ENCODE measurements around the gene HERC6. TPM values are rescaled to one million over a fixed set of nuclear protein-coding genes. Genes with fewer than 3 reads are reported as not detected.

The HERC6 gene
- total RNA-seq, 1 donor from 2014 or later = 15.8 TPM

- Histone ChIP-seq H3K27ac (peak overlapping the region; percentile 83), H3K36me3 (peaks cover 5% of the 10 kb centered on the region), H3K9me3 (no peaks in the 10 kb centered on the region), H3K4me1 (no peaks in the 10 kb centered on the region), H3K27me3 (ENCODE audit: low read depth) (no peaks in the 10 kb centered on the region), H3K4me3 (peak overlapping the region; percentile 79)
- intact Hi-C loops (cut with DNase I) = no loop called here
- ATAC-seq (peak; percentile 79 to 81), DNase-seq (peak; percentile 62)
- no peak for TF ChIP-seq CTCF (IDR thresholded peaks at IDR 0.05)
These were observed 78.9 kb downstream of the HERC6 start for GRCh38 chr4:88457307-88458103.

GRCh38 chr4:88458104-88458740, 79.6 kb downstream of the HERC6 start:
- no peak for TF ChIP-seq CTCF (IDR thresholded peaks at IDR 0.05)
- intact Hi-C loops (cut with DNase I) = no loop called here
- DNase-seq = no peak

GRCh38 chr4:88465653-88466192, 87.1 kb downstream of the HERC6 start:
- Histone ChIP-seq H3K36me3 (peaks cover 58% of the 10 kb centered on the region), H3K4me1 (no peaks in the 10 kb centered on the region), H3K4me3 (no peak overlapping the region), H3K27me3 (ENCODE audit: low read depth) (no peaks in the 10 kb centered on the region), H3K27ac (no peak overlapping the region), H3K9me3 (no peaks in the 10 kb centered on the region)
- no peak for TF ChIP-seq CTCF (IDR thresholded peaks at IDR 0.05)
- intact Hi-C loops (cut with DNase I) = no loop called here
- DNase-seq = no peak
- no peak for ATAC-seq

More at GRCh38 chr4:88458104-88458740, 79.6 kb downstream of the HERC6 start:
- H3K9me3 ChIP-seq = no peaks in the 10 kb centered on the region
- no peaks in the 10 kb centered on the region for H3K4me1 ChIP-seq
- peaks cover 12% of the 10 kb centered on the region for H3K36me3 ChIP-seq
- peak overlapping the region; percentile 79 for H3K4me3 ChIP-seq
- H3K27me3 ChIP-seq (ENCODE audit: low read depth) = no peaks in the 10 kb centered on the region
- H3K27ac ChIP-seq = no peak overlapping the region
- no peak for ATAC-seq

- Histone ChIP-seq H3K27ac (no peak overlapping the region), H3K27me3 (ENCODE audit: low read depth) (no peaks in the 10 kb centered on the region), H3K4me1 (no peaks in the 10 kb centered on the region), H3K4me3 (no peak overlapping the region), H3K9me3 (no peaks in the 10 kb centered on the region), H3K36me3 (peaks cover 67% of the 10 kb centered on the region)
- DNase-seq (no peak), ATAC-seq (no peak)
- intact Hi-C loops (cut with DNase I) = no loop called here
- TF ChIP-seq CTCF (IDR thresholded peaks at IDR 0.05) = no peak
These were observed 88.7 kb downstream of the HERC6 start for GRCh38 chr4:88467392-88467791.

- Histone ChIP-seq H3K4me1 (no peaks in the 10 kb centered on the region), H3K27ac (no peak overlapping the region), H3K4me3 (no peak overlapping the region), H3K36me3 (peaks cover under 1% of the 10 kb centered on the region), H3K9me3 (no peaks in the 10 kb centered on the region), H3K27me3 (ENCODE audit: low read depth) (no peaks in the 10 kb centered on the region)
- DNase-seq (no peak), ATAC-seq (no peak)
- no peak for TF ChIP-seq CTCF (IDR thresholded peaks at IDR 0.05)
- intact Hi-C loops (cut with DNase I) = no loop called here
These were observed 98.7 kb downstream of the HERC6 start for GRCh38 chr4:88477229-88477860.

Measured in lower lobe of right lung (tissue), 2 donors.